AG10803 (cell line): Measurements from ENCODE around the gene MIB1.

Experiments used
- DNase-seq: peaks from one replicate; pipeline ENCODE4 v3.0.0; 2010; ENCODE audit warnings: low read depth
- H3K4me3 ChIP-seq: 2 replicates; pipeline ENCODE4 v1.5.1; 2011; ENCODE audit warnings: mild to moderate bottlenecking, low read length, control low read depth
- CTCF ChIP-seq: conservative IDR thresholded peaks from 2 replicates; pipeline ENCODE4 v1.5.1; 2011; ENCODE audit warnings: mild to moderate bottlenecking, low read length, control low read depth, inconsistent platforms

The MIB1 gene

GRCh38 chr18:21743166-21743832 lies 2.7 kb downstream of the MIB1 start:
- H3K4me3 ChIP-seq: no peak overlapping the region
- no peak for DNase-seq
- TF ChIP-seq CTCF: no peak

GRCh38 chr18:21745231-21745630 lies 4.6 kb downstream of the MIB1 start:
- TF ChIP-seq CTCF: no peak
- H3K4me3 ChIP-seq: no peak overlapping the region
- DNase-seq: no peak

GRCh38 chr18:21747268-21747667 lies 6.7 kb downstream of the MIB1 start:
- no peak for DNase-seq
- TF ChIP-seq CTCF: no peak
- no peak overlapping the region for H3K4me3 ChIP-seq

GRCh38 chr18:21747764-21748693 lies 7.4 kb downstream of the MIB1 start:
- DNase-seq: no peak
- no peak overlapping the region for H3K4me3 ChIP-seq
- TF ChIP-seq CTCF: no peak

GRCh38 chr18:21757833-21758232 lies 17.2 kb downstream of the MIB1 start:
- no peak overlapping the region for H3K4me3 ChIP-seq
- no peak for DNase-seq
- TF ChIP-seq CTCF: no peak

GRCh38 chr18:21759836-21760235 lies 19.2 kb downstream of the MIB1 start:
- TF ChIP-seq CTCF: no peak
- DNase-seq: no peak
- no peak overlapping the region for H3K4me3 ChIP-seq

GRCh38 chr18:21760321-21760720 lies 19.7 kb downstream of the MIB1 start:
- no peak for TF ChIP-seq CTCF
- no peak overlapping the region for H3K4me3 ChIP-seq
- peak; percentile 82 for DNase-seq
